Stimulated activated memory B cell treated with anti-CD40 and anti-IgM and Interleukin-4, amounts not matched to agents 10 μg/mL and 1 μg/mL and 100 μg/mL, for 72 hours (primary cell): ENCODE data around the gene PARD3.
A peak's percentile ranks its signal among the peaks of the same experiment; 100 is the strongest.

Experiments
- ATAC-seq: fragments of 150-1000 bp; cut with Tn5 transposase; 2 replicates; pipeline ENCODE4 v1.10.0; 2021
- H3K27ac Mint-ChIP-seq: one replicate; pipeline ENCODE4 v1.8.0; 2022; ENCODE audit warnings: mild to moderate bottlenecking, mixed read lengths
- H3K27me3 Mint-ChIP-seq: one replicate; pipeline ENCODE4 v1.8.0; 2022; ENCODE audit warnings: mixed read lengths
- H3K36me3 Mint-ChIP-seq: one replicate; pipeline ENCODE4 v1.8.0; 2022; ENCODE audit warnings: mixed read lengths
- H3K4me1 Mint-ChIP-seq: one replicate; pipeline ENCODE4 v1.8.0; 2022; ENCODE audit warnings: mixed read lengths
- H3K4me3 Mint-ChIP-seq: one replicate; pipeline ENCODE4 v1.8.0; 2022; ENCODE audit warnings: mild to moderate bottlenecking, moderate library complexity, mixed read lengths
- H3K9me3 Mint-ChIP-seq: one replicate; pipeline ENCODE4 v1.8.0; 2022; ENCODE audit warnings: mixed read lengths

PARD3 gene

DNA sequence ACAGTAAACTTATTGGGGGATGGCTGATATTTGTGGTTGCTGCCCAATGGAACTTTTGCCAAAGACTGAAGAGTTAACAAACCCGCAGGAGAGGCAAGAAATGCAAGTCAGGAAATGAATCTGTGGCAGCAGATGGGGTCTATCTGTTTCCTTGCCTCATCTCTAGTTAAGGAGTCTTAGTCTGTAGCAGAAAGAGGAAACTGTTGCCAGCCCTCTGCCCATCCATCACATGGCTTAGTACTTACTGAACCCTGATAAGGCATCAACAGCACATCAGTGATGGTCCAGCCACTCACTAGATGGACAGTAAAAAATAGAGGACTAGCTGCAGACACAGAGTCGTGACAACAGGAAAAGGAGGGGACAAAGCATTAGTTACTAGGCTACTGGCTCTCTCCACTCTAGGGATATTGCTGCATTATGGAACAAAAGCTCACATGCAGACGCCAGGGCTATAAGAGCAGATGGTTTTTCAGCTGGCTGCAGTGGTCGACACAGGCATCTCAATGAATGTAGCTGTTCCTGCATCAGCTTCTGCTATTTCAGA lies 614.7 kb downstream of the PARD3 start:
- no peak for ATAC-seq
- Mint-ChIP-seq H3K9me3 (no peaks in the 10 kb centered on the region), H3K4me3 (no peak overlapping the region), H3K4me1 (no peaks in the 10 kb centered on the region), H3K36me3 (no peaks in the 10 kb centered on the region), H3K27me3 (no peaks in the 10 kb centered on the region), H3K27ac (no peak overlapping the region)

GRCh38 chr10:34198953-34199352 lies 616.1 kb downstream of the PARD3 start:
- H3K36me3 Mint-ChIP-seq = no peaks in the 10 kb centered on the region
- H3K9me3 Mint-ChIP-seq = no peaks in the 10 kb centered on the region
- no peaks in the 10 kb centered on the region for H3K4me1 Mint-ChIP-seq
- no peak overlapping the region for H3K27ac Mint-ChIP-seq
- no peak for ATAC-seq
- H3K4me3 Mint-ChIP-seq = no peak overlapping the region
- no peaks in the 10 kb centered on the region for H3K27me3 Mint-ChIP-seq

GRCh38 chr10:34196058-34196433 lies 619.0 kb downstream of the PARD3 start:
- Mint-ChIP-seq H3K27ac (no peak overlapping the region), H3K36me3 (no peaks in the 10 kb centered on the region), H3K4me1 (no peaks in the 10 kb centered on the region), H3K27me3 (no peaks in the 10 kb centered on the region), H3K4me3 (no peak overlapping the region), H3K9me3 (no peaks in the 10 kb centered on the region)
- no peak for ATAC-seq

DNA sequence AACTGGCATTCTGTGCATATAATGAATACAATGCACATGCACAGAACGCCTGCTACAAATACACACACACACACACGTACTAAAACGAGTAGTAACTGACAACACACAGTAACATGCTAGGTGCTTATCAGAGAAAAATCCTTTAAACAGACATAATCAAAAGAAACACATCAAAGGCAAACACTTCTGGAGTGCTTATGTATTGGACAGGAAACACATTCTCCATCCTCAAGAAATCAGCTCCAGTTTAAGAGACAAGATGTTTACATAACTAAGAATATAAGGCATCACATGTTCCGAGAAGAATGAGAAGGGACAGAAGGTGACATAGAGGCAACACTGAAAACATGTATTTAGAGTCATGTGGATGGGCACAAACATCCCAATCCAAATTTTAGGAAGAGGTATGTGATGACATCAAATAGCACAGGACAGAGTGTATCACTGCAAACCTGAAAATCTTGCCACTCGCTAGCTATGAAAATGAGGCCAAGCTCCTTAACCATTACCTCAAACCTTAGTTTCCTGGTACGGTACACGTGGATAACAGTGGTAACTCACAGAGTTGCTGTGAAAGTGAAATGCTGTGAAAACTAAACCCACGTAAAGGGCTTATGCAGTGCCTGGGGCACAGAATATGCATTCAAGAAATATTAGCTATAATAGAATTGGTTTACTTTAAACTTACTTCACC lies 619.6 kb downstream of the PARD3 start:
- H3K4me1 Mint-ChIP-seq = no peaks in the 10 kb centered on the region
- ATAC-seq = no peak
- H3K27me3 Mint-ChIP-seq = no peaks in the 10 kb centered on the region
- H3K4me3 Mint-ChIP-seq = no peak overlapping the region
- H3K9me3 Mint-ChIP-seq = no peaks in the 10 kb centered on the region
- no peak overlapping the region for H3K27ac Mint-ChIP-seq
- H3K36me3 Mint-ChIP-seq = no peaks in the 10 kb centered on the region

DNA sequence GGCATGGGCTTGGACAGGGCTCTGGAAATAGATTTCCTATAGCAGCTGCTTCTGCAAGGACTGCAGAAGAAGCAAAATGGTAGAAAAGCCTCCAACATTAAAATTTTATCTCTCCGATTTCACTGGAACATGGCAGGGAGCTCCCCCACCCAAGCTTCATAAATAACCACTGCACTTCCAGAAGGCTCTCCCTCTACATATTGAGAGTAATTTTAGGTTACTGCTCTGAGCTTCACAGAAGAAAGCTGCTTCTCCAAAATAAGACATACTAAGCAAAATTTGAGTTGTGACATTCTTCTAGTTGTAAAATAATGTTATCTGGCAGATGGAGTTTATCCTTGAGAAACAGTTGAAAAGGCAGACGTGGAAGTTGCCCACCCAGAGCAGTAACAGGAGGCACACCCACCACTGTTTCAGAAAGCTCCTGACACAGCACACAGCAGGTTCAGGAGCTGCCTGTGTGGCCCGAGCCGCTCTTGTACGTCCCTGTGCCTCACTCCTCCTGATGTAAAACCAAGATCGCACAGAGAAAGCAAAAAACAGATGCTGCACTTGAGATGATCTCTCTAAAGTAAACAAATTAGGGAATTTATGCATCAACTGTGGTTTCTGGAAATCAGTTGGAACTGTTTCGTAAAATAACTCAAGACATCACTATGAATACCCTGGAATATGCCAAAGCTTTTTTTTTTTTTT lies 621.0 kb downstream of the PARD3 start:
- Mint-ChIP-seq H3K27ac (no peak overlapping the region), H3K36me3 (no peaks in the 10 kb centered on the region), H3K4me3 (no peak overlapping the region), H3K27me3 (no peaks in the 10 kb centered on the region), H3K9me3 (no peaks in the 10 kb centered on the region), H3K4me1 (no peaks in the 10 kb centered on the region)
- no peak for ATAC-seq

DNA sequence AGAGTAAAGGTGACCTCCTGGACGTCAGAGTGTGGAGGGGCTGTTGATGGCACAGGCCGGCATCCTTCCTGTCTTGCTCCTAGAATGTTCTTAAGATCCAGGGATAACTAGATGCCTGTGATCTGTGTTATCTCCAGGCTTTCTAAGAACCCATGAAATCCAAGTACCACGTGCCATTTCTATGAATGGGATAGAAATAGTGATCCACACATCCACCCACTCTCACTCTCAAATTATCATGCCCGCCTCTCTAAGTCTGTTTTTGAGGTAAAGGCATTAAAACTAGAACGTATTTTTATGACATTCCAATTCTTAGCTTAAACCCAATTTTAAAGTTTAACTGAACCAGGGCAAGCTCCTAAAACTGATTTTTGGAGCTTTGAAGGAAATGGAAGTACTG lies 622.5 kb downstream of the PARD3 start:
- Mint-ChIP-seq H3K4me1 (no peaks in the 10 kb centered on the region), H3K36me3 (no peaks in the 10 kb centered on the region), H3K4me3 (no peak overlapping the region), H3K27me3 (no peaks in the 10 kb centered on the region), H3K9me3 (no peaks in the 10 kb centered on the region), H3K27ac (no peak overlapping the region)
- peak; percentile 31 for ATAC-seq

DNA sequence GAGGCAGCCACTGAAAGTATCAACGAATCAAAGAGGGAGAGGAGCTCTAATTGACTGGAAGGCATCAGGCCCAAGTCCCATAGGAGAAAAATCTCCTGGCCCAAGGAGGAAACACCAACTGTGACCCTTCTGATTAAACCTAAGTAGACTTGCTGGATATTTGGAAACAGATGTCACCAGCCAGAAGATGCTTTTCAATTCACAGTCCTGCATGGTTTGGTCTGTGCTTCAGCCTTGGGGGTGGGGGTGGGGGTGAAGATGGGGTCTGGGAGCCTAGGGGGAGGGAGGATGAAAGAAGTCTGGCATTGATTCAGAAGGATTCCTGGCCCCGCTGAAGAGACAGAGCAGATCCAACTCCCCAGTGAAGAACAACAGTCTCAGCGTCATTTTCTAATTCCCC lies 623.7 kb downstream of the PARD3 start:
- Mint-ChIP-seq H3K4me3 (no peak overlapping the region), H3K27me3 (no peaks in the 10 kb centered on the region), H3K4me1 (no peaks in the 10 kb centered on the region), H3K27ac (no peak overlapping the region), H3K9me3 (no peaks in the 10 kb centered on the region), H3K36me3 (no peaks in the 10 kb centered on the region)
- no peak for ATAC-seq

- Mint-ChIP-seq H3K4me3 (no peak overlapping the region), H3K36me3 (no peaks in the 10 kb centered on the region), H3K9me3 (no peaks in the 10 kb centered on the region), H3K27ac (no peak overlapping the region), H3K27me3 (no peaks in the 10 kb centered on the region), H3K4me1 (no peaks in the 10 kb centered on the region)
- no peak for ATAC-seq
Observed at GRCh38 chr10:34190580-34190979, 624.5 kb downstream of the PARD3 start.

DNA sequence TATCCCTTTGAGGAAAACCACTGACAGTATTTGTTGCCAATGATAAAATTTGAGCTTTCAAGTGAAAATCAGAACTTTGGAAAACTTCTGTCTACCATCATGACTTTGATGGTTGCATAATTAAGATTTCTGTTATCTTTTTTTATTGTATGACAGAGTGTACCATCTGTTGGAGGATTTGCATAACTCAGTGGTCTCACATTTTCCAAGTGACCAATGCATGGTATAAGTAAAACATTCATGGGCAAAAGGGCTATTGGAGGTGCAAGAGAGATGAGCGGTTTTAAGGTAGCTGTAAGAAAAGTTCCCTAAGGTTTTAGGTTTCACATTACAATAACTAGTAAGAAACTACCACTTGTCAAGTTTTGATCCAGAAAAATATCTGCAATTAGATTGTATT lies 625.3 kb downstream of the PARD3 start:
- no peak overlapping the region for H3K27ac Mint-ChIP-seq
- H3K27me3 Mint-ChIP-seq = no peaks in the 10 kb centered on the region
- ATAC-seq = no peak
- H3K36me3 Mint-ChIP-seq = no peaks in the 10 kb centered on the region
- H3K4me3 Mint-ChIP-seq = no peak overlapping the region
- no peaks in the 10 kb centered on the region for H3K4me1 Mint-ChIP-seq
- H3K9me3 Mint-ChIP-seq = no peaks in the 10 kb centered on the region

DNA sequence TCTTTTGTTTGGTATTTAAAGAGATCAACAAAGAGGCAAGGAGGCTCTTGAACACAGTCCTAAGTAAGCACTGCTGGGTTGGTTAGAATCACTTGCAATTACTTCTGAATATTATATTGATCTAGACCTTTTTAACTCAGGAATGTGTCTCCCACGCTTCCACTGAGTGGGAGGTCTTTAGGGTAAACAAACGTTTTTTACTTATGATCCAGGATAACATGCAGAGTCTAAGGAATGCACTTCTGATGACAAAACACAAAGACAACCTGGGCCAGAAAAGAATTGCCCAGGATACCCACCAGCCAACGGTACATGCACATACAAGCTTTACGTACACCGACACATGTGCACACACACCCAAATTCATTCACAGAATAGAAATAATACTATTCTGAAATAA lies 626.9 kb downstream of the PARD3 start:
- no peak overlapping the region for H3K27ac Mint-ChIP-seq
- H3K36me3 Mint-ChIP-seq = no peaks in the 10 kb centered on the region
- ATAC-seq = no peak
- no peaks in the 10 kb centered on the region for H3K27me3 Mint-ChIP-seq
- H3K4me3 Mint-ChIP-seq = no peak overlapping the region
- H3K9me3 Mint-ChIP-seq = no peaks in the 10 kb centered on the region
- H3K4me1 Mint-ChIP-seq = no peaks in the 10 kb centered on the region

- no peaks in the 10 kb centered on the region for H3K36me3 Mint-ChIP-seq
- H3K4me1 Mint-ChIP-seq = no peaks in the 10 kb centered on the region
- H3K27me3 Mint-ChIP-seq = no peaks in the 10 kb centered on the region
- no peak overlapping the region for H3K4me3 Mint-ChIP-seq
- ATAC-seq = no peak
- no peaks in the 10 kb centered on the region for H3K9me3 Mint-ChIP-seq
- H3K27ac Mint-ChIP-seq = no peak overlapping the region
Observed at GRCh38 chr10:34187201-34187600, 627.9 kb downstream of the PARD3 start.

GRCh38 chr10:34186745-34187144 lies 628.4 kb downstream of the PARD3 start:
- H3K4me1 Mint-ChIP-seq = no peaks in the 10 kb centered on the region
- no peak for ATAC-seq
- H3K36me3 Mint-ChIP-seq = no peaks in the 10 kb centered on the region
- H3K9me3 Mint-ChIP-seq = no peaks in the 10 kb centered on the region
- H3K27me3 Mint-ChIP-seq = no peaks in the 10 kb centered on the region
- H3K4me3 Mint-ChIP-seq = no peak overlapping the region
- no peak overlapping the region for H3K27ac Mint-ChIP-seq

DNA sequence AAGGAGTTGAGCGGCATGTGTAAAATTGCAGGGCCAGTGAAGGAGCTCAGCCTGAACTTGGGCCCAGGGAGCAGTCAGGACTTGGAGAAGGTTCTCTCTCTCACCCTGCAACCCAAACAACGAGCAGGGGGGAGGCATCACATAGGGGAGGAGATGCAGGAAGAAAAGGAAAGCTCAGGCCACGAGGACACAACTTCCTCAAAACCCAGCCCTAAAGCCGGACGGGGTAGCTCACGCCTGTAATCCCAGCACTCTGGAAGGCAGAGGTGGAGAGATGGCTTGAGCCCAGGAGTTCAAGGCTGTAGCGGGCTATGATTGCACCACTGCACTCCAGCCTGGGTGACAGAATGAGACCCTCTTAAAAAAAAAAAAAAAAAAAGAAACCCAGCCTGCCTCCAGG lies 629.1 kb downstream of the PARD3 start:
- Mint-ChIP-seq H3K36me3 (no peaks in the 10 kb centered on the region), H3K27ac (no peak overlapping the region), H3K27me3 (no peaks in the 10 kb centered on the region), H3K4me3 (no peak overlapping the region), H3K9me3 (no peaks in the 10 kb centered on the region), H3K4me1 (no peaks in the 10 kb centered on the region)
- ATAC-seq = no peak

GRCh38 chr10:34184939-34185386 lies 630.1 kb downstream of the PARD3 start:
- Mint-ChIP-seq H3K4me3 (no peak overlapping the region), H3K27ac (no peak overlapping the region), H3K4me1 (no peaks in the 10 kb centered on the region), H3K27me3 (no peaks in the 10 kb centered on the region), H3K9me3 (no peaks in the 10 kb centered on the region), H3K36me3 (no peaks in the 10 kb centered on the region)
- ATAC-seq = no peak

GRCh38 chr10:34184397-34184796 lies 630.7 kb downstream of the PARD3 start:
- Mint-ChIP-seq H3K27ac (no peak overlapping the region), H3K36me3 (no peaks in the 10 kb centered on the region), H3K4me3 (no peak overlapping the region), H3K9me3 (no peaks in the 10 kb centered on the region), H3K4me1 (no peaks in the 10 kb centered on the region), H3K27me3 (no peaks in the 10 kb centered on the region)
- ATAC-seq = no peak
